Muscle layer of colon (tissue), 2 donors: ENCODE measurements around the gene HSPA12B.

Source experiments
- H3K27ac ChIP-seq: one replicate; pipeline ENCODE4 v1.7.0; 2013; ENCODE audit warnings: low read depth, mild to moderate bottlenecking, low read length, moderate library complexity
- H3K27me3 ChIP-seq, 2 donors: one replicate each; pipeline ENCODE4 v1.7.0; 2013; ENCODE audit warnings: low read length in 2 of 2, mild to moderate bottlenecking in 2 of 2; ENCODE audit not compliant: insufficient read depth in 2 of 2, control insufficient read depth in 1 of 2
- H3K36me3 ChIP-seq: one replicate; pipeline ENCODE4 v1.7.0; 2013; ENCODE audit warnings: mild to moderate bottlenecking, low read length; ENCODE audit not compliant: insufficient read depth
- H3K4me1 ChIP-seq: one replicate; pipeline ENCODE4 v1.7.0; 2013; ENCODE audit warnings: mild to moderate bottlenecking, low read length; ENCODE audit not compliant: insufficient read depth
- H3K4me3 ChIP-seq, 2 donors: one replicate each; pipeline ENCODE4 v1.7.0; 2013; ENCODE audit warnings: low read length in 2 of 2, low read depth in 1 of 2, mild to moderate bottlenecking in 1 of 2, moderate library complexity in 1 of 2
- H3K9ac ChIP-seq: one replicate; pipeline ENCODE4 v1.7.0; 2013; ENCODE audit warnings: low read length
- H3K9me3 ChIP-seq: one replicate; pipeline ENCODE4 v1.7.0; 2013; ENCODE audit warnings: mild to moderate bottlenecking, low read length
- donor health status: abdominal sarcoma.
- donor health status: Adenocarcinoma of cecum.

The HSPA12B gene

DNA sequence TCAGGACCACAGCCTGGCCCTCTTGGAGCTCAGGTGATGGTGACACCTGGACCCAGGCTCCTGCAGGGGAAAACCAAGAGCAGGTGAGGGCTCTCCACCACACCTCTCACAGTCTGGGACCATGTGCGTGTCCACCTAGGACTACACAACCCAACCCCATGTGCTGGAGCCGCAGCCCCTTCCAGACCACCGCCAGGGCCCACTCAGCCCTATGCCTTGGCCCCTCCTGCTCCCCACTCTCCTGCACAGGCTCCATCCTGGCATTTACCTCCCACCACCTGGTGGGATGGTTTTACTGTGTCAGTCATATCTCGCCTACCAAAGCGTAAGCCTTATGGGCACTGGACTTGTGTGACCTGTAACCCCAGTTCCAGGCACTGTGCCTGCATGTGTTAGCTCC, 37.6 kb upstream of the HSPA12B start:
- Histone ChIP-seq H3K27me3 (no peaks in the 10 kb centered on the region), H3K4me1 (no peaks in the 10 kb centered on the region), H3K36me3 (no peaks in the 10 kb centered on the region)

DNA sequence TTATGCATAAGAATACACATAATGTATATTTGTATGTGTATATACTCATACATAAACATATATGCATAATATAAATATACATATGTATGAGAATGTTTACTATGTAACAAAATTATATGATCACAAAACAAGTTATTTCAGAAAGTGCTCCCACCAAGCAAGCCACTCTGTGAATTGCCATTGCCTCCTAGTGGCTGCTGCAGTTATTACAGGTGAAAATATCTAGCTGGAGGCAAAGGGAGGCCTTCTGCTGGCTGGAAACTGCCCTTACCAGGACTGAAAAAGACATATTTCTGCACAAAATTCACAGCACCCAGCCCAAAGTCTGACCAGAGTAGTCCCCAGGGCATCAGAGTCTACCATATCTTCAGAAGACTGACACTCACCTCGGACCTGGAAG, 36.3 kb upstream of the HSPA12B start:
- Histone ChIP-seq H3K4me1 (no peaks in the 10 kb centered on the region), H3K27me3 (no peaks in the 10 kb centered on the region), H3K36me3 (no peaks in the 10 kb centered on the region), H3K4me3 (no peak overlapping the region), H3K27ac (no peak overlapping the region), H3K9me3 (no peaks in the 10 kb centered on the region), H3K9ac (no peak overlapping the region)

More for the DNA sequence above, 37.6 kb upstream of the HSPA12B start:
- Histone ChIP-seq H3K9ac (no peak overlapping the region), H3K27ac (no peak overlapping the region), H3K9me3 (no peaks in the 10 kb centered on the region), H3K4me3 (no peak overlapping the region)

DNA sequence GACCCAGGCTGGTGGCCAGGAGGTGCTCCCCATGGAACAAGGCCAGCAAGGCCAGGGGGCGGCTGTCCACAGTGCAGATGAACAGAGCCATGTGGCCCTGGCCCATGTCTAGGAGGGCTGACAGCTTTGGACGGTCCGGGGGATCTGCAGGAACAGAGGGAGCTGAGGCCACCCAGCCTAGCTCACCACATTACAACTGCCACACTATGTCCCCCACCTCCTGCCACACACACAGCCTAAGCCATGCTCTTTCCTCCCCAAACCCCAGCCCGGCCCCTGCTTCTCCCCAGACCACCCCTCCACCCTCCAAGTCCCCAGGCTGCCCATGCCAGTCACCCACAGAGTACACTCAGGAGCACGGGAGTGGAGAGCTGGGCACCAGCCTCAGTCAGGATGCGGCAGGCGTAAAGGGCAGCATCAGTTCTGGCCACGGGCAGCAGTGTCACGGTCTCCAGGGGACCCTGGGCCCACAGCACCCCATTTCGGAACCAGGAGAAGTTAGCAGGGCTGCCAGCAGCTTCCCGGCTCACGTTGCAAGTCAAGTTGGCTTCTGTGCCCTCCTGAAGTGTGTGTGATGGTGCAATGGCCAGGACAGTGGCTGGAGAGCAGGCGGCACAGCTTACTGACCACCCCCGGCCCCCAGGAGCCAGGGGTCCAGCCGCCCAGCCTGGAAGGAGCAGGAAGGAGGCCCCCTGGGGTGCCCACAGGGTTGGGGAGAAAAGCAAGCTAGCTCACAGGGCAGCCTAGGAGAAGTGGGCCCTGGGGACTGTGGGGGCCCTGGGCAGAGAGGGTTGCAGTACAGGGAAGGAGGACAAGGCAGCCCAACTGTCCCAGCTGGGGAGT, 35.5 kb upstream of the HSPA12B start:
- Histone ChIP-seq H3K27ac (no peak overlapping the region), H3K9ac (no peak overlapping the region), H3K36me3 (no peaks in the 10 kb centered on the region), H3K4me1 (no peaks in the 10 kb centered on the region), H3K9me3 (no peaks in the 10 kb centered on the region), H3K27me3 (no peaks in the 10 kb centered on the region), H3K4me3 (no peak overlapping the region)

DNA sequence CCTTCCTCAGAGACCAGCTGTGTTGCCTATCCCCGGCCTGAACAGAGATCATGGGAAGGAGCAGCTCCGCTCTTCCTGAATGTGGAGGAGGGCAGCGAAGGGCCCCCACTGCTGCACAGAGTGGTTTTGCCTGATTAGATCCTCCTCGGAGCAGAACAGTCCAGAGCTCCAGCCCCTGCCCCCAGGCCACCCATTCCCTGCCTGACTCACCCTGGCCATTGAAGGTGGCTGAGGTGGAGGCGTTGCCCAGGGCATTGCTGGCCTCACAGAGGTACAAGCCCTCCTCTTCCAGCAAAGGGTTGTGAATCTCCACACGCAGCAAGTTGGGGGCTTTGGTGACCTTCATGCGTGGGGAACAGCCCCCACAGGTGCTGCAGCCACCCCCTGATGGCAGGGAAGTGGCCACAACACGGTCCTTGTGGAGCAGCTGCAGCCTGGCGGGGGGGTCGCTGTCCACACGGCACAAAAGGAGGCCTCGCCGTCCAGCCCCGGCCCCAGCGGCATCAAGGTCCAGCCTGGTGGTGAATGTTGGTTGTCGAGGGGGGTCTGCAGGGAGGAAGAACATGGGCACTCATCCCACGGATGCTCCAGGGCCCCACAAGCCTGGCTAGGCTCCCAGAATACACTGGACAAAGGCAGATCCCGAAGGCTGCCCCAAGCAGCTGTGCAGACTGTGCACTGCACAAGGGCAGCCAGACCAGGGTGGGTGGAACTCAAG, 34.7 kb upstream of the HSPA12B start:
- Histone ChIP-seq H3K9ac (no peak overlapping the region), H3K27ac (no peak overlapping the region), H3K4me1 (no peaks in the 10 kb centered on the region), H3K27me3 (no peaks in the 10 kb centered on the region), H3K9me3 (no peaks in the 10 kb centered on the region), H3K4me3 (no peak overlapping the region), H3K36me3 (no peaks in the 10 kb centered on the region)

DNA sequence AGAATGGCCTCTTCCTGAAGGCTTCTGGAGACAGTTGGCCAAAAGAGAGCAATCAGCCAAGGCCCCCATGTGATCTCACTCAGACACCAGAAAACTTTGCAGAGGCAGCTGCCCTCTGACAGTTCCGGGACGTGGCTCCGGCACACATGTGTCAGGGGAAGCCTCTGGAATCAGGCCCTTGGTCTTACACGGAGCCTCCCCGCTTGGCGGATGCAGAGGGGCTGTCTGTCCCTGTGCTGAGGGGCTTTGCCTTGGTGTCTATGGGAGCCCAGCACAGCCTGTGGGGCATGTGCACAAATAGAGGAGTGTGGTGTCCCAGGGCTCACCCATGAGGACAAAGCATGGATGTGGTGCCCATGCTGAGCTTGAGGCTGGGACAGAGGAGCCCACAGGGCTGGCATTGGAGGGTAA, 33.9 kb upstream of the HSPA12B start:
- Histone ChIP-seq H3K36me3 (no peaks in the 10 kb centered on the region), H3K4me3 (no peak overlapping the region), H3K4me1 (no peaks in the 10 kb centered on the region), H3K9ac (no peak overlapping the region), H3K27ac (no peak overlapping the region), H3K27me3 (no peaks in the 10 kb centered on the region), H3K9me3 (no peaks in the 10 kb centered on the region)

DNA sequence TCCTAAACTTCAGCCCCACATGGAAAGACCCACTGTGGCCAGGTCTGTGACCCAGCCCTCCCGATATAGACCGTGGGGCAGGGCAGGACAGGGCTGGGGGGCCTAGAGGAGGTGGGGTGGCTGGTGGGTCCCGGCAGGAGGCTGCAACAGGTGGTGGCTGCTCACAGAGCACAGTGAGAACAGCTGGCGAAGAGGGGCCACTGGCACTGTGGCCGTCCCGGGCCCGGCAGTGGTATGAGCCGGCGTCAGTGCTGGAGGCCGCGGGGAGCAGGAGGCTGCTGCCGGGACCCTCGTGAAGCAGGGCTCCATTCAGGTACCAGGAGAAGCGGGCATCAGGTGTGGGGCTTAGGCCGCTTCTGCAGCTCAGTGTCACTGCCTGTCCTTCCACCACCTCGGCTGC, 33.4 kb upstream of the HSPA12B start:
- no peaks in the 10 kb centered on the region for H3K9me3 ChIP-seq
- H3K4me1 ChIP-seq, result no peaks in the 10 kb centered on the region
- no peak overlapping the region for H3K27ac ChIP-seq
- H3K4me3 ChIP-seq, result no peak overlapping the region
- no peaks in the 10 kb centered on the region for H3K27me3 ChIP-seq
- H3K9ac ChIP-seq, result no peak overlapping the region
- no peaks in the 10 kb centered on the region for H3K36me3 ChIP-seq

DNA sequence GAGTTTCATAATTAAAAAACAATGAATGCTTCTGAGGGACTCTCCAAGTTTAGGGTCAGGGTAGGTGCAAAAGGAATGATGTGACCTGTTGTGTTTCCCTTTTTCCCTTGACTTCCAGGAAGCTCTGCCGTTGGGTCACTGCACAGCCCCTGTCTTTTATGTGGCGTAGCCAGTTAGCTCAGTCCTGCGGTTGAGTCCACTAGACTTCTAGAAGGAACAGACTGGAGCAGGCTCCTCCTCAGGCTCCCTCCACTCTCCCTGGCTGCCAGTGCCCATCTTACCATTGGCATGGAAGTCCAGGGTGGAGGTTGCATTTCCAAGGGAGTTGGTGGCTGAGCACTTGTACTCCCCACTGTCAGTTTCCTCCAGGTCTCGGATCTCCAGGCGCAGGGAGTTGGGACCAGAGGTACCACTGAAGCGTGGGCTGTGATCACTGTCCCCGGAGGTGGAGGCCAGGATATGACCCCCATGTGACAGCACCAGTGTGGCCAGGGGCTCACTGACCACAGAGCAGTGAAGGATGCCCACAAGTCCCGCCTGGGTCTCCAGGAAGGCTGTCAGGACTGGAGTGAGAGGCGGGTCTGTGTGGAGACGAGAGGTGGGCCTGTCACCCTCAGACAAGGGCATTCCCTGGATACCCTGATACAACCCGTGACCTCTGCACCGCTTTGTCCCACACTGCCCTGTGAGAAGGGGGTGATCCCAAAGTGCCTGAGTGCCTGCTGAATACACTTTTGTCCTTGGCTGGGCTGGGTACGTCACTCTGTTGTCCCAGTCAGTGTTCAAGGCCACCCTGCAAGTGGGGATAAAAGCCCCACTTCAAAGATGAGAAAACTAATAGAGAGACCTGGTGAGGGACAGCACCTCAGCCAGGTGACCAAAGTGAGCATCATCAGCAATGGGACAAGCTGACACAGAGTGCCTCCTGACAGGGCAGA, 31.2 kb upstream of the HSPA12B start:
- no peaks in the 10 kb centered on the region for H3K27me3 ChIP-seq
- no peaks in the 10 kb centered on the region for H3K4me1 ChIP-seq
- no peak overlapping the region for H3K27ac ChIP-seq
- no peak overlapping the region for H3K9ac ChIP-seq
- no peaks in the 10 kb centered on the region for H3K36me3 ChIP-seq
- no peak overlapping the region for H3K4me3 ChIP-seq
- H3K9me3 ChIP-seq, result no peaks in the 10 kb centered on the region

DNA sequence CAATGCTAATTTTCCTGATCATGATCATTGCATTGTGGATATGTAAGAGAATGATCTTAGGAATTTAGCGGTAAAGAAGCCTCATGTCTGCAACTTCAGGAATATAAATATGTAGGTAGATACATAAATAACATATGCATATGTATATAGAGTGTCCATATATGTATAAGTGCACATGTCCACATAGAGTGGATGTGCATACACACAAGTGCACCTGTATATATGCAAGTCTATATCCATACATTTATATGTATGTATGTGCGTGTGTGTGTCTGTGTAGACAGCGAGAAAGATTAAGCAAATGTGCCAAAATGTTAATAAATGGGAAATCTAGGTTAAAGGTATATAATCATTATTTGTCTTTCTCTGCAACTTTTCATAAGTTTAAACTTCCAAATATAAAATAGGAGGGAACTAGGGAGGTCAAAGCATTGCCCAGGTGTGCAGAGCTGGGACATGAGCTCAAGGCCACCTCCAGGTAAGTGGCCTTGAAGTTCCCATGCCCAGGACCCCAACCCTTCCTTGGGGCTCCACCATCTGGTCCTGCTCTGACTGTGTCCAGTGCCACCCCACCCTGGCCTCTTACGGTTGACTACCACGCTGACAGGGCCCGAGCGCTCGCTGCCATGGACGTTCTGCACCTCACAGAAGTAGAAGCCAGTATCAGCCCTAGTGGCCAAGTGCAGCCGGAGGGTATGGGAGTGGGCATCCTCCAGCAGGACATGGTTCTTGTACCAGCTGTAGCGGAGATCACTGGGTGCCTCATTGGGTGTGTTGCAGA, 29.7 kb upstream of the HSPA12B start:
- H3K4me3 ChIP-seq, result no peak overlapping the region
- no peaks in the 10 kb centered on the region for H3K36me3 ChIP-seq
- no peak overlapping the region for H3K9ac ChIP-seq
- H3K27me3 ChIP-seq, result no peaks in the 10 kb centered on the region
- H3K9me3 ChIP-seq, result no peaks in the 10 kb centered on the region
- H3K27ac ChIP-seq, result no peak overlapping the region
- H3K4me1 ChIP-seq, result no peaks in the 10 kb centered on the region

DNA sequence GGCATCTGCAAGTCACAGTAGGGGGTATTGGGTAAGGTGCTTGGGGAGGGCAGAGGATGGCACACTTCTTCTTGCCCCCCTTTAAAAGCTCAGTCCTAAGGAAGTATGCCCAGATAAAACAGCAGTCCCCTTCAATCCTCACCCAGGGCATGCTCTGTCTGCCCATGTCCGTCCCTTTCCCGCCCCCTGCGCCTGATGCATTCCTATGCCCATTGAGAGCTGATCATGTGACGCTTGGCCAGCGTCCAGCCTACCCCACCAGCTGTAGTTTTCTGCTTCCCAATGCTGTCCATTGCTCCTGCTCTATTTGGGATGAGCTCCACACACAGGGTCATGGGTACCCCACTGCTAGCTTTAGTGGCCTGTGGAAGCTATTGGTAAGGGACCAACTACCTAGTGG, 28.4 kb upstream of the HSPA12B start:
- Histone ChIP-seq H3K9me3 (no peaks in the 10 kb centered on the region), H3K4me1 (no peaks in the 10 kb centered on the region), H3K36me3 (no peaks in the 10 kb centered on the region), H3K27me3 (no peaks in the 10 kb centered on the region), H3K27ac (no peak overlapping the region), H3K4me3 (no peak overlapping the region), H3K9ac (no peak overlapping the region)

DNA sequence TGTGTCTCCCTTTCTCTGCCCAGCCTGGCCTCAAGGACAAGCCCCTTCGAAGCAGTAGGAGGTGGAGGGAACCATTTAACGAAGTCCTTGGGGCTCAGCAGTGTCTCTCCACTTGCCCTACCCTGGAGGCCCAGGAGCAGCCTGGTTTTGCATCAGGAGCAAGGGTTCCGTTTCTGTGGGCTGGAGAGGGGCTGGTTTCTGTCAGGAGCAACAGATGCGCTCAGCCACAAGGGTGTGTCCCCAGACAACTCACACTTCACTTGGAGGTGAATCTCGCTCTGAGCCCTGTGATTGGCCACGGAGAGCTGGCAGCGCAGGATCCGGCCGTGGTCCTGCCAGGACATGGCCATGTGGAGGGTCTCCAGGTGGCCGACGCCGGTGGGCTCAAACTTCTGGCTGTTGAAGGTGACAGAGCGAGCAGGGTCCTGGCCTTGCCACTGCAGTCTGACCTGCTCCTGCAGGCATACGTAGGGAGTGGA, 27.0 kb upstream of the HSPA12B start:
- Histone ChIP-seq H3K9ac (no peak overlapping the region), H3K27me3 (no peaks in the 10 kb centered on the region), H3K4me3 (no peak overlapping the region), H3K9me3 (no peaks in the 10 kb centered on the region), H3K36me3 (no peaks in the 10 kb centered on the region), H3K4me1 (peaks cover 4% of the 10 kb centered on the region), H3K27ac (no peak overlapping the region)
